Panc1 (cell line): ENCODE data around the gene DGCR2.

Experiments used
- CTCF ChIP-seq: fragments of 450-650 bp; IDR thresholded peaks from 2 replicates; pipeline ENCODE4 v1.5.1; 2017; ENCODE audit warnings: mild to moderate bottlenecking
- POLR2AphosphoS5 ChIP-seq: IDR thresholded peaks from 2 replicates; pipeline ENCODE4 v1.6.1; 2012; ENCODE audit warnings: mild to moderate bottlenecking, low read depth, low read length, moderate library complexity
- TF ChIP-seq, protein P1 (sequence below), 2 experiments: IDR thresholded peaks; 2 replicates each; pipeline ENCODE4 v1.6.1; 2011 to 2012; ENCODE audit warnings: low read depth in 2 of 2, control low read depth in 1 of 2, low read length in 1 of 2, mild to moderate bottlenecking in 1 of 2, moderate library complexity in 1 of 2; ENCODE audit not compliant: insufficient read depth in 1 of 2

GRCh38 chr22:19050117-19050516 is 72.1 kb downstream of the DGCR2 start:
- TF ChIP-seq CTCF (no peak), POLR2AphosphoS5 (no peak)
- TF ChIP-seq, protein P1, sequence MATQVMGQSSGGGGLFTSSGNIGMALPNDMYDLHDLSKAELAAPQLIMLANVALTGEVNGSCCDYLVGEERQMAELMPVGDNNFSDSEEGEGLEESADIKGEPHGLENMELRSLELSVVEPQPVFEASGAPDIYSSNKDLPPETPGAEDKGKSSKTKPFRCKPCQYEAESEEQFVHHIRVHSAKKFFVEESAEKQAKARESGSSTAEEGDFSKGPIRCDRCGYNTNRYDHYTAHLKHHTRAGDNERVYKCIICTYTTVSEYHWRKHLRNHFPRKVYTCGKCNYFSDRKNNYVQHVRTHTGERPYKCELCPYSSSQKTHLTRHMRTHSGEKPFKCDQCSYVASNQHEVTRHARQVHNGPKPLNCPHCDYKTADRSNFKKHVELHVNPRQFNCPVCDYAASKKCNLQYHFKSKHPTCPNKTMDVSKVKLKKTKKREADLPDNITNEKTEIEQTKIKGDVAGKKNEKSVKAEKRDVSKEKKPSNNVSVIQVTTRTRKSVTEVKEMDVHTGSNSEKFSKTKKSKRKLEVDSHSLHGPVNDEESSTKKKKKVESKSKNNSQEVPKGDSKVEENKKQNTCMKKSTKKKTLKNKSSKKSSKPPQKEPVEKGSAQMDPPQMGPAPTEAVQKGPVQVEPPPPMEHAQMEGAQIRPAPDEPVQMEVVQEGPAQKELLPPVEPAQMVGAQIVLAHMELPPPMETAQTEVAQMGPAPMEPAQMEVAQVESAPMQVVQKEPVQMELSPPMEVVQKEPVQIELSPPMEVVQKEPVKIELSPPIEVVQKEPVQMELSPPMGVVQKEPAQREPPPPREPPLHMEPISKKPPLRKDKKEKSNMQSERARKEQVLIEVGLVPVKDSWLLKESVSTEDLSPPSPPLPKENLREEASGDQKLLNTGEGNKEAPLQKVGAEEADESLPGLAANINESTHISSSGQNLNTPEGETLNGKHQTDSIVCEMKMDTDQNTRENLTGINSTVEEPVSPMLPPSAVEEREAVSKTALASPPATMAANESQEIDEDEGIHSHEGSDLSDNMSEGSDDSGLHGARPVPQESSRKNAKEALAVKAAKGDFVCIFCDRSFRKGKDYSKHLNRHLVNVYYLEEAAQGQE (IDR thresholded peaks at IDR 0.05; ENCODE audit: insufficient read depth in 1 of 2, low read depth in 2 of 2, low read length in 1 of 2): no peak
